ENCODE data around the gene ATP9B.

ATP9B gene, protein sequence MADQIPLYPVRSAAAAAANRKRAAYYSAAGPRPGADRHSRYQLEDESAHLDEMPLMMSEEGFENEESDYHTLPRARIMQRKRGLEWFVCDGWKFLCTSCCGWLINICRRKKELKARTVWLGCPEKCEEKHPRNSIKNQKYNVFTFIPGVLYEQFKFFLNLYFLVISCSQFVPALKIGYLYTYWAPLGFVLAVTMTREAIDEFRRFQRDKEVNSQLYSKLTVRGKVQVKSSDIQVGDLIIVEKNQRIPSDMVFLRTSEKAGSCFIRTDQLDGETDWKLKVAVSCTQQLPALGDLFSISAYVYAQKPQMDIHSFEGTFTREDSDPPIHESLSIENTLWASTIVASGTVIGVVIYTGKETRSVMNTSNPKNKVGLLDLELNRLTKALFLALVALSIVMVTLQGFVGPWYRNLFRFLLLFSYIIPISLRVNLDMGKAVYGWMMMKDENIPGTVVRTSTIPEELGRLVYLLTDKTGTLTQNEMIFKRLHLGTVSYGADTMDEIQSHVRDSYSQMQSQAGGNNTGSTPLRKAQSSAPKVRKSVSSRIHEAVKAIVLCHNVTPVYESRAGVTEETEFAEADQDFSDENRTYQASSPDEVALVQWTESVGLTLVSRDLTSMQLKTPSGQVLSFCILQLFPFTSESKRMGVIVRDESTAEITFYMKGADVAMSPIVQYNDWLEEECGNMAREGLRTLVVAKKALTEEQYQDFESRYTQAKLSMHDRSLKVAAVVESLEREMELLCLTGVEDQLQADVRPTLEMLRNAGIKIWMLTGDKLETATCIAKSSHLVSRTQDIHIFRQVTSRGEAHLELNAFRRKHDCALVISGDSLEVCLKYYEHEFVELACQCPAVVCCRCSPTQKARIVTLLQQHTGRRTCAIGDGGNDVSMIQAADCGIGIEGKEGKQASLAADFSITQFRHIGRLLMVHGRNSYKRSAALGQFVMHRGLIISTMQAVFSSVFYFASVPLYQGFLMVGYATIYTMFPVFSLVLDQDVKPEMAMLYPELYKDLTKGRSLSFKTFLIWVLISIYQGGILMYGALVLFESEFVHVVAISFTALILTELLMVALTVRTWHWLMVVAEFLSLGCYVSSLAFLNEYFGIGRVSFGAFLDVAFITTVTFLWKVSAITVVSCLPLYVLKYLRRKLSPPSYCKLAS

DNA sequence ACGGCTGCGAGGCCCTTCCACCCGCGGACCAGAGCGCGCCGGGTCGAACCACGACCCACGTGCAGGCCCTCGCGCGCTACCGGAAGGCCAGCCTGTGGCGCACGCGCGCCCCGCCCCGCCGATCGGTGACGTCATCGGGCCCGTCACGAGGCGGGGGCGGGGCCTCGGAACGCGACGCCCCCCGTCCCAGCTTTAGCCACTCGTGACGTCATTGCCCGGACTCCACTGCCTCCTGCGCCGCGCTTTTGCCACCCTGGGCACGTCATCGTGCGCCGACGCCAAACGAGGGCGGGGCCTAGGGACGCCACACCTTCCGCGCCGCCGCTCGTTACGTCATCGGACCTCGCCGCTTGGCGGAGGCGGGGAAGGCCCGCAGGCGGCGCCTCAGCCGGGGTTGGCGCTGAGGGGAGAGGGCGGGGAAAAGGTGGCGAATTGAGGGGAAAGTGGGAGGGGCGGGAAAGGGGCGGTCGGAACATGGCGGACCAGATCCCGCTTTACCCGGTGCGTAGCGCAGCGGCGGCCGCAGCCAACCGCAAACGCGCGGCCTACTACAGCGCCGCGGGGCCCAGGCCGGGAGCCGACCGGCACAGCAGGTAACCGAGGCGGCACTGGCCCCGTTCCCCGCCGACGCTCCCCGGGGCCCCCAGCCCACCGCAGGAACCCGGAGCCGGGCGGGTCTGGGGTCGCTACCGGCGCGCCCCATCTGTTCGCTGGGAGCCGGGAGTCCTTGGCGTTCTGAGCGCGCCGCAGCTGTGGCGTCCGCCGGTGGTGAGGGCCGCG, at the start of gene ATP9B:
Gene ATP9B (plus strand): TSS at position 458 of the 780 bp plus-strand sequence. CDS start 17 bp downstream, at position 475.
- in situ Hi-C loops (cut with HindIII; ENCODE audit: low sequenced_read_pairs) = no loop called here

DNA sequence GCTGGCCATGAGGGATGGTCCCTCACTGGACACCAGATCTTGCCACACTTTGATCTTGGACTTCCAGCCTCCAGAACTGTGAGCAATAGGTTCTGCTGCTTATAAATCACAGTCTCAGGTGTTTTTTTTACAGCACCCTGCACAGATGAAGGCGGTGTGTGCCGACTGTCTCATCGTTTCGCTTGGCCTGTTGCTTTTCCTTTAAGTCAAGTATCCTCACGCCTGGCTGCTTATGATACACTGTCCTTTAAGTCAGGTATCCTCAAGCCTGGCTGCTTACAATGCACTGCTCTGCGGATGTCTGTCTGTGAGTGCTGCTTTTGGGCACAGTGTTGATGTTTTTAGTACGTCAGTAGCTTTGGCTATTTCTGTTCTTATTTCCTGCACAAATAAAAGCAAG, 49.3 kb upstream of the ATP9B start:
- in situ Hi-C loops (cut with HindIII; ENCODE audit: low sequenced_read_pairs) = no loop called here

DNA sequence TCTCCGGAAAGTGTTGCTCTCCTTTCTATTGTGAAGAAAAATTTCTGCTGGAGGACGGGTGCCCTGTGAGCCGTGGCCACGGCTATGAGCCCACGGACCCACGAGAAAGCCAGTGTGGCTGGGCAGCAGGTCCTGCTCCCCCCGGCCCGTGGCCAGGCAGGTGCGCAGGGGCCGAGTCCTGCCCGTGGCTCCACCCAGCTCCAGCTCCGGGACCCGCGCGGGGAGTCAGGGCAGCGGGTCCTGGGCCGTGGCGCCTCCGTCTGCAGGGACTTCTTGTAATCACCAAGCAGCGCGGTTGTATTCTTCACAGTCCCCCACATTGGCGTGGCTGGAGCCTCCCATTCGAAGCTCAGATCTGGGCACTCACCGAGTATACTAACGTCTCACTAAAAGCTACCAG, 46.6 kb upstream of the ATP9B start:
- in situ Hi-C loops (cut with HindIII; ENCODE audit: low sequenced_read_pairs) = no loop called here

DNA sequence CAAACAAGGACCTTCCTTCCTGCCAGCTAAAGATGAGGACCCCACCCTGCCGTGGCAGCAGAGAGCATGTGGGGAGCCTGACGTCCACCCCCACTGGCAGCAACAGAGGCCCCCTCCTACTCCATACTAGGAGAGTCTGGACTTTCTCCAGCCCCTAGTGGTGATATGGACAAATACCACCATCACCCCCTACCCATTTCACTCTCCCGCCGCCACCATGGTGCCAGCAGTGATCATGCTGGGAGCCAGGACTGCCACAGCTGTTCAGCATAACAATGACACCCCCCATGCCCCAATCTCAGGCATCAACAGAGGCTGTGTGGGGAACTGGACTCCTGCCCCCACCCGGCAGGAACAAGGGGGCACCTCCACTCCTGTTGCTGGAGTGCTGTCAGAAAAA, 42.7 kb upstream of the ATP9B start:
- in situ Hi-C loops (cut with HindIII; ENCODE audit: low sequenced_read_pairs) = no loop called here

DNA sequence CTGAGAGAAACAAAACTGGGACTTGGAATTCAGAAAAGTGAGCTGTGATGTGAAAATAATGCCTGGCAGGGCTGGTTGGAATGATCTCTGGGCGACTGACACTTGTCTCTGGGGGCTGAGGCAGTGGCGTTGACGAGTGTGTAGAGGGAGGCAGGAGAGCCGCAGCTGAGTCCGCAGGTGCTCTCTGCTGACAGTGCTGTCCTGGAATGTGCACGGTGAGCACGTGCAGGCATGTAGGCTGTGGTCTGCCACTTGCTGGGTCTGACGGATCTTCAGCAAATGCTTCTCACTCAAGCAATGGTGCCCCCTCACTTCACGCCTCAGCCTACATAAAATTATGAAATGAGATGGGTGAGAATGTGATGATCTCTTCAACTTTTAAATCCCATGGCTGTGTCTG, 38.5 kb upstream of the ATP9B start:
- in situ Hi-C loops (cut with HindIII; ENCODE audit: low sequenced_read_pairs) = no loop called here

DNA sequence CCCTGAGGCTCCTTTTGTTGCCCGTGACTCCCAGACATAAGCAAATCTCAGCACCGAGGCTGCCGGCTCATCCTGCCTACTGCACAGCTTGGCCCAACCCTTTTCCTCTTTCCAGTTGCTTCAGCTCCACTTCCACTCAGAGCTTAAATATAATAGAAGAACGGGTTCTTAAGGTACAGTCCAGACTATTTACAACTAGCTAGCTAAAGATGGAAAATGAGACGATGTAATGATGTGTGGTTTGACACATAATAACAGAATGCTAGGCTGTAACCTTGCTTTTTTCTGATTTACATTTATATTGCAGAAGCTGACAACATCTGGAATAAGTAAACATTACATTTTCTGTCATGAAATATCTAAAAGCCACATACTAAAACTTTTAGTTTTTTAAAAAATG, 26.9 kb upstream of the ATP9B start:
- in situ Hi-C loops (cut with HindIII; ENCODE audit: low sequenced_read_pairs) = no loop called here

DNA sequence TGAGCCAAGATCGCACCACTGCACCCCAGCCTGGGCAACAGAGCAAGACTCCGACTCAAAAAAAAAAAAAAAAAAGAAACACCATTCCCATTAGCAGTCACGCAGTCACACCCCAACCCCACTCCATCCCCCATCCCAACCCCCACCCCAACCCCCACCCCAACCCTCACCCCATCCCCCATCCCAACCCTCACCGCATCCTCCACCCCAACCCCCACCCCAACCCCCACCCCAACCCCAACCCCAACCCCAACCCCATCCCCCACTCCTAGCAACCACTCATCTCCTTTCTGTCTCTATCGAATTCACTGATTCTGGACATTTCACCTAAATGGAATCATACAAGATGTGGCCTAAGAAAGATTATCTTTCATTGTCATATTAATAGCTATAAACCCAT, 25.9 kb upstream of the ATP9B start:
- in situ Hi-C loops (cut with HindIII; ENCODE audit: low sequenced_read_pairs) = no loop called here

DNA sequence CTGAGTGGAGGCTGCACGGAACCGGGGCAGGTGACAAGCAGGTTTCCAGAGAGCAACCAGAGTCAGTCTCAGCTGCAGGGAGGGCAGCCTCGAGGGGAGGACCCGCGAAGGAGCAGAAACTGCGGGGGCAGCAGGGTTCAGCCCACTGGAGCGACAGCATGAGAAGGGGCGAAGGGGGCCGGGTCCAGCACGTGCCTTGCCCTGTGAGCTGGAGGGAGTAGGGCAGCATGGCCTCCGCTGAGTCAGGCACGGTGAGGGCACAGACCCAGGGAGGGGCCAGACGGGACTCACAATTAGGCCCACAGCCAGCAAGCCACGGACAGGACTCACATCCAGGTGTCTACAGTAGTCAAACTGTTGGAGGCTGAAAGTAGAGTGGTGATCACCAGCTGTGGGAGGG, 22.7 kb upstream of the ATP9B start:
- in situ Hi-C loops (cut with HindIII; ENCODE audit: low sequenced_read_pairs) = no loop called here

DNA sequence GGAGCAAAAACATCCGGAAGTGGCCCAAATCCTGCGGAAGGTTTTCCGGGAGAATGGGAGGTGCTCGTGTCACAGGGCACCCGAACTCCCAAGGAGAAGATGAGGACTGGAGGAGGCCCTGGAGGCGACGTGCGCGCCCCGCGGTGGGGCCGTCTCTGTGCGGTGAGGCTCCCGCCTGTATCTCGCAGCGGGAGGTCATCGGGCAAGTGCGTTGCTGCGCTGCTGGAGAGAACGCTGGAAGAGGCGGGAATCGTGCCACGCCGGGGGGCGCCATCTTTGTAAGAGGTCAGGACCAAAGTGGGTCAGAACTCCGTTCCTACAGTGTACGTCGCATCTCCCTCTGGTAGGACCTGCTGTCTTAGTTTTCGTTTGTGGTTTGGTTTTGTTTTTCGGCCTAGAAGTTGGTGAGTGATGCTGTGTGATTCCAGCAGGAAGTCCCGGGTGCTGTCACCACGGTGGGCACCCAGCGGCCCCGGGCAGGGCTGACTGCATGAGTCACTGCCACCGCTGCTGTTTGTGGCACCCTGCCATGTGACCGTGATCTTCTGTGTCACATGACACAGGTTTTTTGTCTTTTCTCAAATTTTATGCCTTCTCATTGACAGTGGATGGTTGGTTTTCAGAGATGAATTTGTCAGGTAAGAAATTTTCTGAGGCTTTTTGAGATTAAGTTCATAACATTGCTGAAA, 21.5 kb upstream of the ATP9B start:
- in situ Hi-C loops (cut with HindIII; ENCODE audit: low sequenced_read_pairs) = no loop called here

DNA sequence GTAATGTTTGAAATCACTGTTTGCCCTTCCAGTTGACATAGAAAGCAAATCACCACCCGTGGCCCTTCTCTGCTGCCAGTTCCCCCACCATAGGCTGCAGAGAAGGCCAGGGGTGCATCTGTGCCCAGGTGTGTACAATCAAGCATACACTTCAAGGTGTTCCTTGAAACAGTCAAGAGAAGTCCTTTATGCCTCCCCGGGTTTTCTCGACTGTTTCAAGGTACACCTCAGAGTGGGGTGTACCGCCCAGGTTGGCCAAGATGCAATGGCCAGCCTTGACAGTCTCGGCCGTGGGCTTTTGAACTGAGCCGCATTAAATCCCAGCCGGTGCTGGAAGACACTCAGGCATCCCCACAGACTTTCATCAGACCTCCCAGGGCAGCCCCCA, 21.0 kb upstream of the ATP9B start:
- in situ Hi-C loops (cut with HindIII; ENCODE audit: low sequenced_read_pairs) = no loop called here

DNA sequence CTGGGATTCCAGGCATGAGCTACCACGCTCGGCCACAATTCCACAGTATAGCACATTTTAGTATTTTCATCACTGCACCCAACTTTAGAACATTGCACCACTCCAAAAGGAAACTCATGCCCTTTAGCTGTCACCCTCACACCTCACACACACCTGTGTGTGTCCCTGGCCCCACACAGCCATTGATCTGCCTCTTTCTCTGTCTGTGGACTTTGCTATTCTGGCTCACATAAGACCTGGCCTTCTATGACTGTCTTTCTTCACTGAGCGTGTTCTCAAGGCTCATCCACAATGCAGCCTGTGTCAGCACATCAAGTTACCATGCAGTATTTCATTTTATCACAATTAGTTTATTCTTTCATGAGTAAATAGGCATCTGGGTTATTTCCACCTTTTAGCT, 19.7 kb upstream of the ATP9B start:
- in situ Hi-C loops (cut with HindIII; ENCODE audit: low sequenced_read_pairs) = no loop called here

DNA sequence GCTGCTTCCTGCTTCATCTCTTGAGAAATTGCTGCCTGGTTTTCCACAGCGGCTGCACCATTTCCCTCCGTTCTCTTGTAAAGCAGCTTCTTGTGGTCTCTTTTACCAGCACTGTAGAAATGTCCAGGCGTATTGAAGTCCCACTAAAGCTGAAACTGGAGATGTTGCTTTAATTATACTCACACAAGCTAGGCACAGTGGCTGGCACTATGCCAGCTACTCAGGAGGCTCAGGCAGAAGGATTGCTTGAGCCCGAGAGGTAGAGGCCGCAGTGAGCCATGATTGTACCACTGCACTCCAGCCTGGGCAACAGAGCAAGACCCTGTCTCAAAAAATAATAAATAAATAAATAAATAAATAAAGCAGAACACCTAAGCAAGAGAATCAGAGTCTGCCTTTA, 19.2 kb upstream of the ATP9B start:
- in situ Hi-C loops (cut with HindIII; ENCODE audit: low sequenced_read_pairs) = no loop called here

DNA sequence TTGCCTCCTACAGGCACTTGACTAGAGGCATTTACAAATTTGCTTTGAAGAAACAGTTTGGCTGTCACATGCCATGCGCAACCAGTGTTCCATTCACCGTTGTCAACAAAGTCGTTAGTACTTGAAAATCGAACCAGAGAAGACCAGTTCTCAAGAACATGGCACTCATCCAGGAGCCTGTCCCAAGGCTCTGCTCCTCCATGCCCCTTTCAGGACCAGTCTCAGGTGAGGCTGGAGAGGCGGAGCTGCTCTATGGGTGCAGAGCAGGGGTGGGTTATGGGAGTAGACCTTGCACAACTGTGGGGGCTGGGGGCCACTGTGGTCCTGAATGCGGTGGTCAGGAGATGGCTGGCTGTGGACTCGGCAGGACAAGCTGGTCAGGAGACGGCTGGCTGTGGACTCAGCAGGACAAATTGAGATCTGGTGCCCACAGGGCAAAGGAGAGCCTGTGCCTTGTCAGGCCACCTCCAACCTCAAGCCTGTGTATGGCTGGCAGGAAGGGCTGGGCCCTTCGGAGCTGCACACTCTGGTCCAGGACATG, 12.3 kb upstream of the ATP9B start:
- in situ Hi-C loops (cut with HindIII; ENCODE audit: low sequenced_read_pairs) = no loop called here

DNA sequence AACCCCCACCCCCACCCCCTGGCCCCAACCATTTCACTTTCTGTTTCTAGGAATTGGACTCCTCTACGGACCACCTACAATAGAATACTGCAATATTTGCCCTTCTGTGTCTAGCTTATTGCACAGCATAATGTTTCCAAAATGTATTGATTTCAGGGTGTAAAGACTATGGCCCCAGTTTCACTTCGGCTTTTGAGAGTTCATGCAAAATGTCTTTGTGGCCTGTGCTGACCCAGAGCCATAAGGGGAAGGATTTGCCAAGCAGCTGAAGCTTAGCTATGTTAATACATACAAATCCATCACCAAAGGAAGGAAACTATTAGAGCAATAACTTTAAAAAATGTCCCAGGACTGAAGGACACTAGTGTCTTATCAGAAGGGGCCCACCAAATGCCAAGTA, 11.2 kb upstream of the ATP9B start:
- in situ Hi-C loops (cut with HindIII; ENCODE audit: low sequenced_read_pairs) = no loop called here

DNA sequence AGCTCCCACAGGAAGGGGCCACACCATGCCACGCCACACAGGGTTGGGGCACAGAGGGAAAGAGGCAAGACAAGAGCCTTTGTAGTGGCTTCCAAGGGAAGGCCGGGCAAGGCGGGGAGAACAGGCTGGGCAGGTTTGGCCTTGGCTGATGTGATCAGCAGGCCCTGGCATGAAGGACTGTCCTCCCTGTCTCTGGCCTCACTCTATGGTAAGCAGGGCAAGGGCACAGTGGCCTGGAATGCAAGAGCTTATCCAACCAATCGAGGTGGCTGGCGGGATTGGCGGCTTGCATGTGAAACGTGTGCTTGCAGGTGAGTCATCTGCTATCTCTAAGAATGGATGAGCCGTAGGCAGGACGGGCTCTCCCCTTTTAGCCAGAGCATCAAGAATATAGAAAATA, 6.4 kb upstream of the ATP9B start:
- in situ Hi-C loops (cut with HindIII; ENCODE audit: low sequenced_read_pairs) = no loop called here

DNA sequence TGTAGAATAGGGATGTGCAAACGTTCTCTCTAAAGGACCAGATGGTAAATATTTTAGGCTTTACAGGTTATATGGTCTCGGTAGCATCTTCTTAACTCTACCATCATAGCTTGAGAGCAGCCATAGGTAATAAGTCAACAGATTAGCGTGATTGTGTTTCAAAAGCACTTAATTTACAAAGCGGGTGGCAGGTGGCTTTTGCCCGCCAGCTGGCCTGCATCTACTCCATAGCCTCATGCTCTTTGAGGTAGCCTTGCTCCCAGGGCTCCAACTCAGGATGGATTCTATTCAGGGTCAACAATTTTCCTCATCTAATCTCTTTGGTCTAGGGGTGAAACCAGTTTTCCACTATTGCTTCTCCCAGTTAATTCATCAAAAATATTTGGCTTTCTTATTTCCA, 5.0 kb upstream of the ATP9B start:
- in situ Hi-C loops (cut with HindIII; ENCODE audit: low sequenced_read_pairs) = no loop called here

DNA sequence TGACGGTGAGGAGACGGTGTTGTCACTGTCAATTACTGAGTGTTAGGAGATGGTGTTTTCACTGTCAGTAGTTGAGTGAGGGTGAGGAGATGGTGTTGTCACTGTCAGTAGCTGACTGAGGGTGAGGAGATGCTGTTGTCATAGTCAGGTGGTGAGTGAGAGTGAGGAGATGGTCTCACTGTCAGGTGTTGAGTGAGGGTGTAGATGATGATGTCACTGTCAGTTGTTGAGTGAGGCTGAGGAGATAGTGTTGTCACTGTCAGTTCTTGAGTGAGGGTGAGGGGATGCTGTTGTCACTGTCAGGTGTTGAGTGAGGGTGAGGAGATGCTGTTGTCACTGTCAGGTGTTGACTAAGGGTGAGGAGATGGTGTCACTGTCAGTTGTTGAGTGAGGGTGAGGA, 3.4 kb upstream of the ATP9B start:
- in situ Hi-C loops (cut with HindIII; ENCODE audit: low sequenced_read_pairs) = no loop called here

DNA sequence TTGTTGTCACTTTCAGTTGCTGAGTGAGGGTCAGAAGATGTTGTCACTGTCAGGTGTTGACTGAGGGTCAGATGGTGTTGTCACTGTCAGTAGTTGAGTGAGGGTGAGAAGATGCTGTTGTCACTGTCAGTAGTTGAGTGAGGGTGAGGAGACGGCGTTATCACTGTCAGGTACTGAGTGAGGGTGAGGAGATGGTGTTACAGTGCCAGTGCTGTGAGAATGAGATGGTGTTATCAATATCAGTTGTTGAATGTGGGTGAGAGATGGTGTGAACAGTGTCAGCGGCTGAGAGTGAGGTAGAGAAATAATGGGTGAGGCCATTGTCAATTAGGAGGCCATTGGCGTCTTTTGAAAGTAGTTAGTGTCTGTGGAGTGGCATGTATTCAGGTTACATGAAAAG, 1.6 kb upstream of the ATP9B start:
- in situ Hi-C loops (cut with HindIII; ENCODE audit: low sequenced_read_pairs) = no loop called here

DNA sequence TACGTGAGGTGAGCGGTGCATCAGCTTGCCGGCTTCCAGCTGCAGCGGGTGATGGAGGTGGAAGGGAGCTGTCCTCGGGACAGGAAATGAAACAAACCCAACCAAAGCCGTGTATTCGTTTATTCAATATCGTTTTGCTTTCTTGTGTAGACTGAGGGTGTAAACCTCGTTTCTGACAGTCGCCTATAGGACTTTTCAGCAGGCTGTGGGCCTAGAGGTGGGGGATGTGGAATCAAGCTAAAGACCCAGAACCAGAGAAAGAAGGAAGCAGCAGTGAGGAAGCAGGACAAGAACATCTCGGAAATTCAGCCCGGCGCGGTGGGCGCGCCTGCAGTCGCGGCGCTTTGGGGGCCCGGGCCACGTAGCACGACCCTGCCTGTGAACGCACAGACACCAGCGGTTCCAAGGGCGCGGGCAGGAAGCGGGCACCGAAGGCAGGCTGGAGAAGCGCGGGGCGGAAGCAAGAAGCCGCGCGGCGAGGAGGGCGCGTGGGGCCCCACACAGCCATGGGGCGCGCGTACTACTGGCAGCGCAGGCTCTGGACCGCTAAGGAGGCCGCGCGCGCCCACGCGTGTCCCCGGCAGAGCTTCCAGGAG, 755 bp upstream of the ATP9B start:
- in situ Hi-C loops (cut with HindIII; ENCODE audit: low sequenced_read_pairs) = no loop called here

DNA sequence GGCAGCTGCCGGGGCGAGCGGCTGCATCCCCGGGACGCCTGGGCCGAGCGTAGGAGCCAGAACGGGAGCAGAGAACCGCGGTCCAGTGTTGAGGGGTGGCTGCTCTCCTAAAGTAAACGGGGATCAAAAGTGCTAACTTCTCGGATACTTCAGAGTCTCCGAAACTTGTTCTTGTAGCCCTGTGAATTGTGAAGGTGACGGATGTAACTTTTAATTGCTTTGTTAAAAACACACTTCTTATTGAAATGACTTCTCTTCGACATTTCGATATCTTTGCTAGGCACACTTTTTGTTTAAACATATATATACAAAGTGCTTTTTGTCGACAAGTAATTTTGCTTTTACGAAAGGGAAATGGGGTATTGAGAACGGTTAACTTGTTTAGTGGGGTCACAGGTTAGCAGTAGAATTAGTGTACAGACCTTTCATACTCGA, 540 bp downstream of the ATP9B start:
- in situ Hi-C loops (cut with HindIII; ENCODE audit: low sequenced_read_pairs) = no loop called here
